HL-60 (cell line): ENCODE results near the gene TMIGD2.

Experiments used
- DNase-seq, 2 experiments: peaks; one replicate each; pipeline ENCODE4 v3.0.0-alpha.2; 2010 to 2020; ENCODE audit warnings: low read depth in 1 of 2, low spot score in 1 of 2
- H3K27ac ChIP-seq: fragments of 250-450 bp; sonication (Bioruptor Pico); replicated peaks from 2 replicates; pipeline ENCODE4 v1.5.1; 2020; ENCODE audit warnings: mild to moderate bottlenecking, moderate library complexity
- H3K27me3 ChIP-seq: fragments of 250-450 bp; sonication (Bioruptor Pico); 2 replicates; pipeline ENCODE4 v1.5.1; 2021; ENCODE audit warnings: mild to moderate bottlenecking, moderate library complexity; ENCODE audit not compliant: insufficient read depth, poor library complexity, severe bottlenecking
- H3K4me3 ChIP-seq: replicated peaks from 2 replicates; pipeline ENCODE4 v1.5.1; 2011; ENCODE audit warnings: mild to moderate bottlenecking, control low read depth, low read length; ENCODE audit not compliant: insufficient read depth
- GABPA ChIP-seq: IDR thresholded peaks from 2 replicates; pipeline ENCODE4 v1.6.1; 2012; ENCODE audit warnings: low read depth
- POLR2AphosphoS5 ChIP-seq: IDR thresholded peaks from 2 replicates; pipeline ENCODE4 v1.6.1; 2012; ENCODE audit warnings: low read depth
- SPI1 ChIP-seq: IDR thresholded peaks from 2 replicates; pipeline ENCODE4 v1.6.1; 2012; ENCODE audit warnings: low read depth, mild to moderate bottlenecking, borderline replicate concordance
- TF ChIP-seq, protein P1 (sequence below): IDR thresholded peaks from one replicate; pipeline ENCODE4 v1.5.1; 2011; ENCODE audit warnings: low read length, control low read depth, inconsistent platforms; ENCODE audit not compliant: insufficient read depth
- TF ChIP-seq, protein P2 (sequence below): IDR thresholded peaks from 2 replicates; pipeline ENCODE4 v1.6.1; 2012; ENCODE audit warnings: low read depth; ENCODE audit not compliant: insufficient replicate concordance

Gene TMIGD2

DNA sequence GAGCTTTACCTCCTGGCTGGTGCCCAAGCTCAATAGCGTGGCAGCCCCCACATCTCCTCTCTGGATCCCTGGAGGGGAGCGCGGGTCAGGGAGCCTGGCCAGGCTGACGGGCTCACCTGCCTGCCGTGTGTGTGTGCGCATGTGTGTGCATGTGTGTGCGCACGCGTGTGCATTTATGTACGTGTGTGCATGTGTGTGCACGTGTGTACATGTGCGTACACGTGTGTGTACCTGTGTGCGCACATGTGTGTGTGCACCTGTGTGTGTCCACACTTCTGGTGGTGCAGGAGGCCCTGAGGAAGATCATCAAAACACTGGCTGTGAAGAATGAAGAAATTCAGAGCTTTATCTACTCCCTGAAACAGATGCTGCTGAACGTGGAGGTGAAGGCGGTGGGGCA lies 3.5 kb upstream of the TMIGD2 start:
- no peak overlapping the region for H3K4me3 ChIP-seq
- no peak for DNase-seq
- TF ChIP-seq GABPA (no peak), SPI1 (no peak), POLR2AphosphoS5 (no peak)
- TF ChIP-seq, protein P1, sequence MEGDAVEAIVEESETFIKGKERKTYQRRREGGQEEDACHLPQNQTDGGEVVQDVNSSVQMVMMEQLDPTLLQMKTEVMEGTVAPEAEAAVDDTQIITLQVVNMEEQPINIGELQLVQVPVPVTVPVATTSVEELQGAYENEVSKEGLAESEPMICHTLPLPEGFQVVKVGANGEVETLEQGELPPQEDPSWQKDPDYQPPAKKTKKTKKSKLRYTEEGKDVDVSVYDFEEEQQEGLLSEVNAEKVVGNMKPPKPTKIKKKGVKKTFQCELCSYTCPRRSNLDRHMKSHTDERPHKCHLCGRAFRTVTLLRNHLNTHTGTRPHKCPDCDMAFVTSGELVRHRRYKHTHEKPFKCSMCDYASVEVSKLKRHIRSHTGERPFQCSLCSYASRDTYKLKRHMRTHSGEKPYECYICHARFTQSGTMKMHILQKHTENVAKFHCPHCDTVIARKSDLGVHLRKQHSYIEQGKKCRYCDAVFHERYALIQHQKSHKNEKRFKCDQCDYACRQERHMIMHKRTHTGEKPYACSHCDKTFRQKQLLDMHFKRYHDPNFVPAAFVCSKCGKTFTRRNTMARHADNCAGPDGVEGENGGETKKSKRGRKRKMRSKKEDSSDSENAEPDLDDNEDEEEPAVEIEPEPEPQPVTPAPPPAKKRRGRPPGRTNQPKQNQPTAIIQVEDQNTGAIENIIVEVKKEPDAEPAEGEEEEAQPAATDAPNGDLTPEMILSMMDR, result no peak
- TF ChIP-seq, protein P2, sequence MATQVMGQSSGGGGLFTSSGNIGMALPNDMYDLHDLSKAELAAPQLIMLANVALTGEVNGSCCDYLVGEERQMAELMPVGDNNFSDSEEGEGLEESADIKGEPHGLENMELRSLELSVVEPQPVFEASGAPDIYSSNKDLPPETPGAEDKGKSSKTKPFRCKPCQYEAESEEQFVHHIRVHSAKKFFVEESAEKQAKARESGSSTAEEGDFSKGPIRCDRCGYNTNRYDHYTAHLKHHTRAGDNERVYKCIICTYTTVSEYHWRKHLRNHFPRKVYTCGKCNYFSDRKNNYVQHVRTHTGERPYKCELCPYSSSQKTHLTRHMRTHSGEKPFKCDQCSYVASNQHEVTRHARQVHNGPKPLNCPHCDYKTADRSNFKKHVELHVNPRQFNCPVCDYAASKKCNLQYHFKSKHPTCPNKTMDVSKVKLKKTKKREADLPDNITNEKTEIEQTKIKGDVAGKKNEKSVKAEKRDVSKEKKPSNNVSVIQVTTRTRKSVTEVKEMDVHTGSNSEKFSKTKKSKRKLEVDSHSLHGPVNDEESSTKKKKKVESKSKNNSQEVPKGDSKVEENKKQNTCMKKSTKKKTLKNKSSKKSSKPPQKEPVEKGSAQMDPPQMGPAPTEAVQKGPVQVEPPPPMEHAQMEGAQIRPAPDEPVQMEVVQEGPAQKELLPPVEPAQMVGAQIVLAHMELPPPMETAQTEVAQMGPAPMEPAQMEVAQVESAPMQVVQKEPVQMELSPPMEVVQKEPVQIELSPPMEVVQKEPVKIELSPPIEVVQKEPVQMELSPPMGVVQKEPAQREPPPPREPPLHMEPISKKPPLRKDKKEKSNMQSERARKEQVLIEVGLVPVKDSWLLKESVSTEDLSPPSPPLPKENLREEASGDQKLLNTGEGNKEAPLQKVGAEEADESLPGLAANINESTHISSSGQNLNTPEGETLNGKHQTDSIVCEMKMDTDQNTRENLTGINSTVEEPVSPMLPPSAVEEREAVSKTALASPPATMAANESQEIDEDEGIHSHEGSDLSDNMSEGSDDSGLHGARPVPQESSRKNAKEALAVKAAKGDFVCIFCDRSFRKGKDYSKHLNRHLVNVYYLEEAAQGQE, result no peak
- H3K27ac ChIP-seq, result no peak overlapping the region
- peaks cover 9% of the 10 kb centered on the region for H3K27me3 ChIP-seq

DNA sequence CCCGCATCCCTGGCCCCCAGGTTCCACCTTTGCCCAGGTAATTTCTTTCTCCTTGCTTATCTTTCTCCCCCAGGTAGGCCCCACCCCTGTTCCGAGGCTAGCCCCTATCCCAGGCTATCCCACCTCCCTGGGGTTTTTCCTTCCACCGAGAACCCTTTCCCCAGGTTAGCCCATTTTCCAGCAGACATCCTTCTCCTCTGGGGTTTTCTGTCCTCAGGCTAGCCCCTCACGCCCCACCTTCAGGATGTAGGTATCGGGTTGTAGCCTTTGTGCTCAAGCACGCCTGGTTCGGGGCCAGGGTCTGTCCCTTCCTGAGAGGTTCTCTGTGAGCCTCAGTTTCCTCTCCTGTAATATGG lies 3.0 kb upstream of the TMIGD2 start:
- DNase-seq, result no peak
- Histone ChIP-seq H3K27ac (no peak overlapping the region), H3K4me3 (no peak overlapping the region), H3K27me3 (peaks cover 9% of the 10 kb centered on the region)
- TF ChIP-seq, protein P2, result no peak
- no peak for TF ChIP-seq GABPA
- TF ChIP-seq, protein P1, result no peak
- no peak for TF ChIP-seq POLR2AphosphoS5
- no peak for TF ChIP-seq SPI1

DNA sequence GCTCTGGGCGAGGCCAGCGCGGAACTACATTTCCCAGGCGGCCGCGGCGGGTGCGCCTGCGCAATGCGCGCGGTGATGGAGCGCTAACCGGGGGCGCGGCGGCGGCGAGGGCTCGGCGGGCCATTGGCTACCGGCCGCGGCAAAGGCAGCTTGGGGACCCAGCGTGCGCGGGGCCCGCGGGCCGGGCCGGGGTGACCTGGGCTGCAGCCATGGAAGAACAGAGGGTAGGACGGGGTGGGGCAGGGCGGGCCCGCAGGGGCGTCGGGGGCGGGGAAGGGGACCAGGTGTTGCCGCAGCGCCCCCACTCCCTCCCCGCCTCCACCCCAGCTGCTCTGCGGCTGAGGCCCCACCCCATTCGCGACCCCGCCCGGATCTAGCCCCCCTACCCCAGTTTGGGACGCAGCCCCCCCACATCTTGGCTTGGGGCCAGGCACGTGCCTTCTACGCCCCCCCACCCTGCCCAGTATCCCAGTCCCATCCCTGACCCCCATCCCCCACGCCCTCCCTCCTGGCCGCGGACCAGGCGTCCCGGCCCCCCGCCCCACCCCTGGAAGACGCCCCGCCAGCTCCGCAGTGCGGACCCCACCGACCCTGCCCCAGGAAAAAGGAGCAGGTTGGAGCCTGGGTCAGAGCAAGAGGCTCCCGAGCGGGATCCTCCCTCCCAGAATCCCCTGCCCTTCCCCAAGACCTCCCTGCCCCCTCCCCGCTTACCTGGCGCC lies 2.5 kb upstream of the TMIGD2 start, which contains the start of gene FSD1:
Gene FSD1, plus strand, starts transcription at position 61 of the 719 bp plus-strand sequence. Its CDS starts 149 bp downstream, at position 210.
- Histone ChIP-seq H3K27me3 (peaks cover 9% of the 10 kb centered on the region), H3K27ac (no peak within 1 kb of the TSS), H3K4me3 (no peak within 1 kb of the TSS)
- no peak for DNase-seq
- no peak for TF ChIP-seq POLR2AphosphoS5
- TF ChIP-seq SPI1, result no peak
- no peak for TF ChIP-seq GABPA
- TF ChIP-seq, protein P1, result no peak
- TF ChIP-seq, protein P2, result no peak
